ENCODE data around the gene DELE1. TPM values are rescaled to one million over a fixed set of nuclear protein-coding genes. Genes with fewer than 3 reads are reported as not detected.
A peak's percentile ranks its signal among the peaks of the same experiment; 100 is the strongest.
"Not testable (repeated sequence)": the region's sequence is repeated elsewhere in the genome, so short reads cannot be mapped to it uniquely, and the experiment has no call there.

Gene DELE1
- polyA plus RNA-seq, 1 experiment = 54.7 TPM

GRCh38 chr5:141889282-141889871, 34.3 kb upstream of the DELE1 start:
- no peak for DNase-seq (ENCODE audit: low read depth, low spot score)
- Histone ChIP-seq H3K27ac (ENCODE audit: low read depth, low read length) (no peak overlapping the region), H3K4me3 (ENCODE audit: low read depth, low read length) (no peak overlapping the region), H3K27me3 (ENCODE audit: control insufficient read depth, insufficient read depth, low read length) (peaks cover 14% of the 10 kb centered on the region), H3K9me3 (ENCODE audit: control insufficient read depth, insufficient read depth, low read length) (no peaks in the 10 kb centered on the region)
- ChIA-PET CTCF (interaction anchor here (0.5 to 5.0 kb wide), 9 partner anchors 10 to 222 kb away, joined by 3 to 48 read pairs (median 3); partner anchors contain the start of genes PCDH1 and PCDH12), POLR2A (no interaction called here)
- TF ChIP-seq CTCF (IDR thresholded peaks at IDR 0.05; ENCODE audit: low read depth, low read length) = peak; percentile 46

GRCh38 chr5:141890429-141890828, 33.2 kb upstream of the DELE1 start:
- H3K4me3 ChIP-seq (ENCODE audit: low read depth, low read length); H3K9me3 ChIP-seq (ENCODE audit: control insufficient read depth, insufficient read depth, low read length); DNase-seq (ENCODE audit: low read depth, low spot score); POLR2A ChIA-PET; H3K27ac ChIP-seq (ENCODE audit: low read depth, low read length): not testable (repeated sequence)
- H3K27me3 ChIP-seq (ENCODE audit: control insufficient read depth, insufficient read depth, low read length) = peaks cover 13% of the 10 kb centered on the region
- CTCF ChIA-PET = interaction anchor here (1.0 to 5.0 kb wide), 4 partner anchors 11 to 199 kb away, joined by 3 to 48 read pairs (median 22); partner anchors contain the start of genes PCDH1 and PCDH12

GRCh38 chr5:141897425-141897824, 26.2 kb upstream of the DELE1 start:
- no peak for TF ChIP-seq CTCF (IDR thresholded peaks at IDR 0.05; ENCODE audit: low read depth, low read length)
- Histone ChIP-seq H3K4me3 (ENCODE audit: low read depth, low read length) (no peak overlapping the region), H3K27me3 (ENCODE audit: control insufficient read depth, insufficient read depth, low read length) (peaks cover 12% of the 10 kb centered on the region), H3K9me3 (ENCODE audit: control insufficient read depth, insufficient read depth, low read length) (no peaks in the 10 kb centered on the region; the same call in 1 of the 2 replicates), H3K27ac (ENCODE audit: low read depth, low read length) (no peak overlapping the region)
- ChIA-PET CTCF (interaction anchor here (1.1 to 1.8 kb wide), 3 partner anchors 18 to 205 kb away, joined by 3 to 7 read pairs (median 6); no protein-coding TSS in a partner anchor), POLR2A (no interaction called here)
- DNase-seq (ENCODE audit: low read depth, low spot score) = no peak

GRCh38 chr5:141898448-141899049, 25.1 kb upstream of the DELE1 start:
- no peak overlapping the region for H3K27ac ChIP-seq (ENCODE audit: low read depth, low read length)
- peaks cover 16% of the 10 kb centered on the region for H3K27me3 ChIP-seq (ENCODE audit: control insufficient read depth, insufficient read depth, low read length)
- DNase-seq (ENCODE audit: low read depth, low spot score) = no peak
- H3K4me3 ChIP-seq (ENCODE audit: low read depth, low read length) = no peak overlapping the region
- no peaks in the 10 kb centered on the region; the same call in 1 of the 2 replicates for H3K9me3 ChIP-seq (ENCODE audit: control insufficient read depth, insufficient read depth, low read length)
- no peak for TF ChIP-seq CTCF (IDR thresholded peaks at IDR 0.05; ENCODE audit: low read depth, low read length)
- POLR2A ChIA-PET = no interaction called here
- CTCF ChIA-PET = no interaction called here

GRCh38 chr5:141902015-141902814, 21.5 kb upstream of the DELE1 start:
- TF ChIP-seq CTCF (IDR thresholded peaks at IDR 0.05; ENCODE audit: low read depth, low read length) = no peak
- no peak overlapping the region for H3K27ac ChIP-seq (ENCODE audit: low read depth, low read length)
- peaks cover 15% of the 10 kb centered on the region for H3K27me3 ChIP-seq (ENCODE audit: control insufficient read depth, insufficient read depth, low read length)
- H3K9me3 ChIP-seq (ENCODE audit: control insufficient read depth, insufficient read depth, low read length) = no peaks in the 10 kb centered on the region
- CTCF ChIA-PET = interaction anchor here (0.5 to 1.5 kb wide), 2 partner anchors 23 to 145 kb away, joined by 3 to 5 read pairs; no protein-coding TSS in a partner anchor
- POLR2A ChIA-PET = no interaction called here
- no peak overlapping the region for H3K4me3 ChIP-seq (ENCODE audit: low read depth, low read length)
- no peak for DNase-seq (ENCODE audit: low read depth, low spot score)
